Loucy (cell line): ENCODE results near the gene CDC42BPB.

Source experiments
- H2AFZ ChIP-seq: fragments of 200-600 bp; sonication (generic); 2 replicates; pipeline ENCODE4 v1.6.0; 2016; ENCODE audit warnings: antibody characterized with exemption, mild to moderate bottlenecking, low read length, moderate library complexity
- H3F3A ChIP-seq: fragments of 200-600 bp; 2 replicates; pipeline ENCODE4 v1.6.0; 2016; ENCODE audit warnings: antibody characterized with exemption, low read depth, mild to moderate bottlenecking
- H3K27me3 ChIP-seq: fragments of 200-600 bp; sonication (generic); 2 replicates; pipeline ENCODE4 v1.6.1; 2014; ENCODE audit warnings: low read length, mild to moderate bottlenecking; ENCODE audit not compliant: insufficient read depth, poor library complexity, severe bottlenecking
- H3K36me3 ChIP-seq: fragments of 200-600 bp; sonication (generic); 2 replicates; pipeline ENCODE4 v1.6.1; 2016; ENCODE audit warnings: low read length; ENCODE audit not compliant: insufficient read depth
- H3K4me1 ChIP-seq: fragments of 200-600 bp; sonication (generic); 2 replicates; pipeline ENCODE4 v1.5.1; 2014; ENCODE audit warnings: low read length, mild to moderate bottlenecking; ENCODE audit not compliant: insufficient read depth, poor library complexity, severe bottlenecking
- H3K4me2 ChIP-seq: fragments of 200-600 bp; sonication (generic); 2 replicates; pipeline ENCODE4 v1.6.0; 2014; ENCODE audit warnings: antibody characterized with exemption, low read length, low read depth, mild to moderate bottlenecking; ENCODE audit not compliant: poor library complexity, severe bottlenecking
- H3K4me3 ChIP-seq: fragments of 200-600 bp; sonication (generic); 2 replicates; pipeline ENCODE4 v1.5.1; 2014; ENCODE audit warnings: low read length, mild to moderate bottlenecking, mixed read lengths; ENCODE audit not compliant: poor library complexity, severe bottlenecking
- H3K79me2 ChIP-seq: fragments of 200-600 bp; sonication (generic); 2 replicates; pipeline ENCODE4 v1.6.1; 2014; ENCODE audit warnings: low read length; ENCODE audit not compliant: insufficient read depth
- H3K9ac ChIP-seq: fragments of 200-600 bp; sonication (generic); 2 replicates; pipeline ENCODE4 v1.6.0; 2014; ENCODE audit warnings: mild to moderate bottlenecking, low read depth, low read length, moderate library complexity; ENCODE audit not compliant: poor library complexity, severe bottlenecking
- H3K9me2 ChIP-seq: fragments of 200-600 bp; sonication (generic); replicated peaks from 2 replicates; pipeline ENCODE4 v1.6.1; 2016; ENCODE audit warnings: low read depth, low read length, mixed read lengths
- H3K9me3 ChIP-seq: fragments of 200-600 bp; sonication (generic); 2 replicates; pipeline ENCODE4 v1.6.1; 2014; ENCODE audit warnings: mild to moderate bottlenecking, antibody characterized with exemption, low read length, low read depth; ENCODE audit not compliant: insufficient read depth
- H4K20me1 ChIP-seq: fragments of 200-600 bp; sonication (generic); 2 replicates; pipeline ENCODE4 v1.6.0; 2014; ENCODE audit warnings: antibody characterized with exemption, low read length, mild to moderate bottlenecking; ENCODE audit not compliant: insufficient read depth, poor library complexity, severe bottlenecking
- EZH2phosphoT487 ChIP-seq: fragments of 200-600 bp; IDR thresholded peaks from 2 replicates; pipeline ENCODE4 v1.6.1; 2018; ENCODE audit warnings: antibody characterized with exemption, mild to moderate bottlenecking, moderate library complexity, borderline replicate concordance
- TF ChIP-seq, protein P1 (sequence below): fragments of 200-600 bp; sonication (generic); conservative IDR thresholded peaks from 2 replicates; pipeline ENCODE4 v1.5.1; 2014; ENCODE audit warnings: mild to moderate bottlenecking, antibody characterized with exemption, low read length

The CDC42BPB gene

DNA sequence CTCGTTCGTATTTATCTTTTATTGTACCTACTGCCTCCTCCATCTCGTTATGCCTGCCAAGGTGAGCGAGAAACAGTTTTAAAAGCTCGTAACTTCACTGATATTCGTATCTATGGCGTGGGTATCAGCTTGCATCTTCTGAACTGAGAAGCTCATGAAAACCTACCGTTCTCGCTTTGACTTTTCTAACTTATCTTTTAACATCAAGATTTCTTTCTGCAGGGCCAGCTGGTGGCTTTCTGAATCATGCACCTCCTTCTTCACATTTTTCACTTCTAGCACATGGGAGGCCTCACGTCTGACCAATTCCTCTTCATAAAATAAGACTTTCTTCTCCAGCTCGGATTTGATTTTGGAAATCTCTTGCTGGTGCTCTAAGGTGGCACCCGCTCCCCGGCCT lies 89.0 kb downstream of the CDC42BPB start:
- Histone ChIP-seq H3F3A (no peaks in the 10 kb centered on the region), H3K9me2 (no peaks in the 10 kb centered on the region), H3K36me3 (no peaks in the 10 kb centered on the region), H3K4me3 (no peak overlapping the region), H3K4me1 (no peaks in the 10 kb centered on the region), H3K9ac (no peak overlapping the region), H3K4me2 (no peak overlapping the region), H4K20me1 (no peaks in the 10 kb centered on the region), H3K9me3 (no peaks in the 10 kb centered on the region), H2AFZ (no peak overlapping the region), H3K27me3 (no peaks in the 10 kb centered on the region), H3K79me2 (no peaks in the 10 kb centered on the region)
- TF ChIP-seq, protein P1, sequence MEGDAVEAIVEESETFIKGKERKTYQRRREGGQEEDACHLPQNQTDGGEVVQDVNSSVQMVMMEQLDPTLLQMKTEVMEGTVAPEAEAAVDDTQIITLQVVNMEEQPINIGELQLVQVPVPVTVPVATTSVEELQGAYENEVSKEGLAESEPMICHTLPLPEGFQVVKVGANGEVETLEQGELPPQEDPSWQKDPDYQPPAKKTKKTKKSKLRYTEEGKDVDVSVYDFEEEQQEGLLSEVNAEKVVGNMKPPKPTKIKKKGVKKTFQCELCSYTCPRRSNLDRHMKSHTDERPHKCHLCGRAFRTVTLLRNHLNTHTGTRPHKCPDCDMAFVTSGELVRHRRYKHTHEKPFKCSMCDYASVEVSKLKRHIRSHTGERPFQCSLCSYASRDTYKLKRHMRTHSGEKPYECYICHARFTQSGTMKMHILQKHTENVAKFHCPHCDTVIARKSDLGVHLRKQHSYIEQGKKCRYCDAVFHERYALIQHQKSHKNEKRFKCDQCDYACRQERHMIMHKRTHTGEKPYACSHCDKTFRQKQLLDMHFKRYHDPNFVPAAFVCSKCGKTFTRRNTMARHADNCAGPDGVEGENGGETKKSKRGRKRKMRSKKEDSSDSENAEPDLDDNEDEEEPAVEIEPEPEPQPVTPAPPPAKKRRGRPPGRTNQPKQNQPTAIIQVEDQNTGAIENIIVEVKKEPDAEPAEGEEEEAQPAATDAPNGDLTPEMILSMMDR = no peak
- TF ChIP-seq EZH2phosphoT487 = no peak

DNA sequence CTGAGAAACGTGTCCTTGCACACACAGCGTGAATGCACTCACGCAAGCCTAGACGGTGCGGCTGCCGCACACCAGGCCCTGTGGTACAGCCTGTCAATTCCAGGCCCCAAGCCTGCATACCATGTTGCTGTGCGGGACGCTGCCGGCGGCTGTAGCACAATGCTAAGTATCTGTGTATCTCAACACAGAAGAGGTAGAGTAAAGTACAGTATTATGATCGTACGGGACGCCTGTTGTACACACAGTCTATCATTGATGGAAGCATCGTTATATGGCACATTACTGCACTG lies 89.9 kb downstream of the CDC42BPB start:
- Histone ChIP-seq H3K27me3 (no peaks in the 10 kb centered on the region), H3K36me3 (no peaks in the 10 kb centered on the region), H3F3A (no peaks in the 10 kb centered on the region), H2AFZ (no peak overlapping the region), H4K20me1 (no peaks in the 10 kb centered on the region), H3K9me2 (no peaks in the 10 kb centered on the region), H3K79me2 (no peaks in the 10 kb centered on the region), H3K4me1 (no peaks in the 10 kb centered on the region), H3K9me3 (no peaks in the 10 kb centered on the region), H3K9ac (no peak overlapping the region), H3K4me3 (no peak overlapping the region), H3K4me2 (no peak overlapping the region)
- TF ChIP-seq, protein P1 = no peak
- no peak for TF ChIP-seq EZH2phosphoT487

DNA sequence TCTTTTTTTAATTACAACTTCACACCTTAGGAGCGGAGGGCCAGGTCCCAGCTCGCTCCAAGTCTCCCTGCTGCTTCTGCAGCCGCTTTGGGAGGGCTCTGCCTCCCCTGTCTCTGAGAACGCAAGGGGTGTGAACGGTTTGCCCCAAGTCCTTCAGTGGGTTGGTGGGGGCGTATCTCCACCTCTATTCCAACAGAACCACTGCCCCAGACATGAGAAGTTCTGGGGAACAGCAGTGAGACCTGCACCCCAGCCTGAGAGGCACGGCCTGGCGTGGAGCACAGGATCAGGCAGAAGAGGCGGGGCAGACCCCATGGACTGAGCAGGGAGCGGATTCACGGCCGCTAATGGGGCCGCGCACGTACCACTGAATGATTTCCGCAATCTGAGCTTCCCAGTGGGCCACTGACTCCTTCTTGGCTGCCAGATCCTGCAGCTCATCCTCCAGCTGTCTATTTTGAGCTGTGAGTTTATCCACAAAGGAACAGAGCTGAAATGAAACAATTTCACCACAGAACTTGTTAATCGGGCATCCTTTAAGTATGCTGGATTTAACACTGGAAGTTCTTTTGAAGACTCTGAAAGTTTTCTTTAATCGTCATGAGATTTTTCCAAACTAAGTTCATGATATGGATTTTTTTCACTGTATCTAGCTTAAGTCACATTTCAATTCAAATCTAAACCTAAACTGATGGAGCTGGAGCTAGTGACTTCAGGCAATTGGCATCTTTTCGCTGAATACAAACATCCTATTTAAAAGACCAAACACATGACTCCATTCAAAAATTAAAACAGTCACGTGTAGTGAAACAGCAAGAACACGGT lies 90.5 kb downstream of the CDC42BPB start:
- Histone ChIP-seq H4K20me1 (no peaks in the 10 kb centered on the region), H3K4me2 (no peak overlapping the region), H3K27me3 (no peaks in the 10 kb centered on the region), H3K4me3 (no peak overlapping the region), H3K36me3 (no peaks in the 10 kb centered on the region), H3K9me3 (no peaks in the 10 kb centered on the region), H2AFZ (no peak overlapping the region), H3F3A (no peaks in the 10 kb centered on the region), H3K79me2 (no peaks in the 10 kb centered on the region), H3K4me1 (no peaks in the 10 kb centered on the region), H3K9ac (no peak overlapping the region), H3K9me2 (no peaks in the 10 kb centered on the region)
- no peak for TF ChIP-seq EZH2phosphoT487
- TF ChIP-seq, protein P1 = no peak
